Measurements from ENCODE around the gene BTF3. TPM values are rescaled to one million over a fixed set of nuclear protein-coding genes. Genes with fewer than 3 reads are reported as not detected.

Gene BTF3
- total and polyA plus RNA-seq, 2 donors (not counting 3 experiments of a cell fraction or from before 2014, with no cell fraction given) = 325 to 637 TPM

- H3K9me3 ChIP-seq (replicated peaks; ENCODE audit: control insufficient read depth, insufficient read depth, low read length) = no peaks in the 10 kb centered on the region
- H3K79me2 ChIP-seq (ENCODE audit: control insufficient read depth, insufficient read depth, low read length) = no peaks in the 10 kb centered on the region
- no peak overlapping the region for H2AFZ ChIP-seq (ENCODE audit: low read depth, low read length)
- ChIA-PET CTCF (interaction anchor here (1.7 kb wide), 1 partner anchor 9 kb away, joined by 4 read pairs; no protein-coding TSS in a partner anchor), POLR2A (no interaction called here)
- H3K36me3 ChIP-seq (ENCODE audit: control insufficient read depth in 2 of 2, extremely low read depth in 1 of 2, insufficient read depth in 2 of 2, low read length in 2 of 2) = no peaks in the 10 kb centered on the region
- no peaks in the 10 kb centered on the region for H4K20me1 ChIP-seq (replicated peaks; ENCODE audit: control insufficient read depth, extremely low read depth, insufficient read depth, low read length)
- no TSS peak for BruUV-seq (replicated peaks)
- dilution Hi-C loops (cut with MboI; ENCODE audit: extremely low pct_ligation_motif_present, low sequenced_read_pairs) (no loop called here), intact Hi-C loops (cut with micrococcal nuclease) (no loop called here)
- FAIRE-seq (no peak), DNase-seq (ENCODE audit: low read depth, low spot score) (no peak)
- H3K27me3 ChIP-seq (ENCODE audit: control insufficient read depth in 2 of 2, insufficient read depth in 2 of 2, low read length in 2 of 2) = peaks cover 42 to 56% of the 10 kb centered on the region in 2 experiments
- no peak for TF ChIP-seq EZH2 (IDR thresholded peaks at IDR 0.05; ENCODE audit: borderline replicate concordance, low read depth, low read length, severe bottlenecking)
- TF ChIP-seq FOS (IDR thresholded peaks at IDR 0.05; ENCODE audit: borderline replicate concordance, insufficient read depth, low read length) = no peak
- no peak for TF ChIP-seq JUN (IDR thresholded peaks at IDR 0.05; ENCODE audit: borderline replicate concordance, insufficient read depth, insufficient read length, low read depth)
- no peak for TF ChIP-seq POLR2A (IDR thresholded peaks at IDR 0.05; ENCODE audit: low read depth, low read length)
- no peak for TF ChIP-seq MYC (IDR thresholded peaks at IDR 0.05; ENCODE audit: low read depth, low read length)
- TF ChIP-seq GATA2 (IDR thresholded peaks at IDR 0.05; ENCODE audit: insufficient read depth, insufficient read length, low read depth, low read length) = no peak
- H3K9me1 ChIP-seq (replicated peaks; ENCODE audit: control insufficient read depth, extremely low read depth, insufficient read depth, low read length) = no peaks in the 10 kb centered on the region
- H3K27ac ChIP-seq (ENCODE audit: insufficient read depth, low read depth, low read length) = no peak overlapping the region
- H3K9ac ChIP-seq (replicated peaks; ENCODE audit: extremely low read depth, insufficient read depth, low read length) = no peak overlapping the region
- H3K4me2 ChIP-seq (ENCODE audit: insufficient read depth, low read length) = no peak overlapping the region
- H3K4me3 ChIP-seq (replicated peaks in 1 of 3; ENCODE audit: insufficient read depth in 1 of 3, low read depth in 1 of 3, low read length in 3 of 3) = no peak overlapping the region
- H3K4me1 ChIP-seq (ENCODE audit: control insufficient read depth, extremely low read depth, insufficient read depth, low read length) = no peaks in the 10 kb centered on the region
These were observed 13.7 kb upstream of the BTF3 start for GRCh38 chr5:73484511-73484910.

DNA sequence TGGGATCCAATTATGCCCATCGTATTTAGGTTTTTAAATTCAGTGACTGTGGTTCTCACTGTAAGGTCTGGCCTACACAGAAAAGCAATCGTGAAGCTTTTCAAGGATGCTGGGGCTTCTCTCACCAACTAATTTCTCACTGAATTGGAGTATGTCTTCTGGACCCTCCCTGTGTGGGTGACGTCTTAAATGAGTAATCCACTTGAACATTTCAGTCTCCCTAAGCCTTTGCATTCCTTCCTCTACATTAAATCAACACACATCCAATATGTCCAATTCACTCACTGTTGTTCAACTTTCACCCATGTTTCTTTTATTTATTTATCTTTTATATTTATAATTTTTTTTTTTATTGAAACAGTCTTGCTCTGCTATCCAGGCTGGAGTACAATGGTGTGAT is 12.5 kb upstream of the BTF3 start:
- Histone ChIP-seq H4K20me1 (replicated peaks; ENCODE audit: control insufficient read depth, extremely low read depth, insufficient read depth, low read length) (no peaks in the 10 kb centered on the region), H3K9me1 (replicated peaks; ENCODE audit: control insufficient read depth, extremely low read depth, insufficient read depth, low read length) (no peaks in the 10 kb centered on the region), H3K9ac (replicated peaks; ENCODE audit: extremely low read depth, insufficient read depth, low read length) (no peak overlapping the region), H2AFZ (ENCODE audit: low read depth, low read length) (no peak overlapping the region), H3K4me3 (replicated peaks in 1 of 3; ENCODE audit: insufficient read depth in 1 of 3, low read depth in 1 of 3, low read length in 3 of 3) (no peak overlapping the region), H3K27ac (ENCODE audit: insufficient read depth, low read depth, low read length) (no peak overlapping the region), H3K36me3 (ENCODE audit: control insufficient read depth in 2 of 2, extremely low read depth in 1 of 2, insufficient read depth in 2 of 2, low read length in 2 of 2) (no peaks in the 10 kb centered on the region), H3K4me2 (ENCODE audit: insufficient read depth, low read length) (no peak overlapping the region), H3K4me1 (ENCODE audit: control insufficient read depth, extremely low read depth, insufficient read depth, low read length) (no peaks in the 10 kb centered on the region), H3K27me3 (ENCODE audit: control insufficient read depth in 2 of 2, insufficient read depth in 2 of 2, low read length in 2 of 2) (peaks cover 39 to 52% of the 10 kb centered on the region in 2 experiments), H3K9me3 (replicated peaks; ENCODE audit: control insufficient read depth, insufficient read depth, low read length) (no peaks in the 10 kb centered on the region), H3K79me2 (ENCODE audit: control insufficient read depth, insufficient read depth, low read length) (no peaks in the 10 kb centered on the region)
- no peak for TF ChIP-seq EZH2 (IDR thresholded peaks at IDR 0.05; ENCODE audit: borderline replicate concordance, low read depth, low read length, severe bottlenecking)
- TF ChIP-seq CTCF (IDR thresholded peaks at IDR 0.05; ENCODE audit: extremely low read depth in 1 of 2, insufficient read depth in 1 of 2, low read depth in 1 of 2, low read length in 2 of 2) = no peak
- TF ChIP-seq POLR2AphosphoS5 (IDR thresholded peaks at IDR 0.05; ENCODE audit: insufficient read depth, low read depth, low read length) = no peak
- TF ChIP-seq GATA2 (IDR thresholded peaks at IDR 0.05; ENCODE audit: insufficient read depth, insufficient read length, low read depth, low read length) = no peak
- DNase-seq (ENCODE audit: low read depth, low spot score) = no peak
- intact Hi-C loops (cut with micrococcal nuclease) (no loop called here), dilution Hi-C loops (cut with MboI; ENCODE audit: extremely low pct_ligation_motif_present, low sequenced_read_pairs) (no loop called here)
- FAIRE-seq = no peak
- ChIA-PET CTCF (interaction anchor here (3.3 to 3.8 kb wide), 2 partner anchors 12 to 32 kb away, joined by 13 read pairs; partner anchors contain the start of gene BTF3), POLR2A (no interaction called here)
- BruUV-seq (replicated peaks) = no TSS peak

Measured in endothelial cell of umbilical vein (primary cell).